ENCODE results near the gene ADRM1. TPM values are rescaled to one million over a fixed set of nuclear protein-coding genes. Genes with fewer than 3 reads are reported as not detected.

ADRM1 gene
- total and polyA plus RNA-seq, 10 of the 15 experiments (the other 5 are each of a cell fraction or from before 2014, with no cell fraction given): 3.4 to 213 (median 95.9) TPM

- TF ChIP-seq ZNF384 (IDR thresholded peaks at IDR 0.05; ENCODE audit: borderline replicate concordance, low read depth, low read length): no peak
- no peak for TF ChIP-seq NR2F1 (conservative IDR thresholded peaks at IDR 0.05)
- no peak for TF ChIP-seq CEBPB (IDR thresholded peaks at IDR 0.05; ENCODE audit: borderline replicate concordance in 1 of 2, low read depth in 2 of 2, low read length in 2 of 2)
- no peak for TF ChIP-seq MTA3 (IDR thresholded peaks at IDR 0.05; ENCODE audit: borderline replicate concordance, low read length)
- no peak for TF ChIP-seq NBN (IDR thresholded peaks at IDR 0.05)
- TF ChIP-seq IKZF1 (conservative IDR thresholded peaks at IDR 0.05): no peak
- TF ChIP-seq RCOR1 (conservative IDR thresholded peaks at IDR 0.05; ENCODE audit: low read depth, low read length): no peak
These were observed 30.6 kb upstream of the ADRM1 start (continued) for GRCh38 chr20:62272200-62272599.

GRCh38 chr20:62273416-62273815 is 29.4 kb upstream of the ADRM1 start:
- FAIRE-seq: no peak
- peaks cover 11 to 20% of the 10 kb centered on the region in 2 experiments for H3K36me3 ChIP-seq (ENCODE audit: control insufficient read depth in 2 of 2, insufficient read depth in 2 of 2, low read length in 1 of 2)
- ChIA-PET SMC1A (ENCODE audit: uncharacterized antibody, unreplicated experiment) (no interaction called here), RAD21 (ENCODE audit: unreplicated experiment) (no interaction called here), CTCF (no interaction called here), POLR2A (no interaction called here)
- intact Hi-C loops (cut with micrococcal nuclease; ENCODE audit: unreplicated experiment) (no loop called here), in situ Hi-C loops (cut with MboI) (no loop called here)
- no peak overlapping the region for H3K27ac ChIP-seq (ENCODE audit: control insufficient read depth, insufficient read depth)
- H3K4me3 ChIP-seq: no peak overlapping the region
- no peak overlapping the region for H2AFZ ChIP-seq (ENCODE audit: control insufficient read depth, low read depth, low read length)
- no peak overlapping the region for H3K4me2 ChIP-seq (ENCODE audit: control insufficient read depth, insufficient read depth)
- BruUV-seq (replicated peaks): TSS peak; percentile 62
- H4K20me1 ChIP-seq (ENCODE audit: control insufficient read depth, insufficient read depth): no peaks in the 10 kb centered on the region
- TF ChIP-seq SRF (IDR thresholded peaks at IDR 0.05; ENCODE audit: low read depth in 2 of 2, low read length in 2 of 2) (no peak), SREBF2 (IDR thresholded peaks at IDR 0.05; ENCODE audit: low read length) (no peak), JUNB (IDR thresholded peaks at IDR 0.05) (no peak), RFX5 (IDR thresholded peaks at IDR 0.05; ENCODE audit: low read depth, low read length) (no peak), WRNIP1 (IDR thresholded peaks at IDR 0.05; ENCODE audit: borderline replicate concordance, low read depth, low read length) (no peak), ZNF24 (IDR thresholded peaks at IDR 0.05) (no peak), NRF1 (conservative IDR thresholded peaks at IDR 0.05; ENCODE audit: low read depth, low read length) (no peak), SREBF1 (IDR thresholded peaks at IDR 0.05; ENCODE audit: low read length) (no peak), ELK1 (IDR thresholded peaks at IDR 0.05; ENCODE audit: low read depth, low read length) (no peak), ESRRA (IDR thresholded peaks at IDR 0.05; ENCODE audit: low read length) (no peak), LARP7 (IDR thresholded peaks at IDR 0.05) (no peak), RCOR1 (conservative IDR thresholded peaks at IDR 0.05; ENCODE audit: low read depth, low read length) (no peak), DPF2 (IDR thresholded peaks at IDR 0.05) (no peak)
- no peak for ATAC-seq
- no peaks in the 10 kb centered on the region for H3K9me3 ChIP-seq (replicated peaks; ENCODE audit: control insufficient read depth, insufficient read depth, low read length)
- WGBS (ENCODE audit: insufficient coverage, insufficient replicate concordance, low lambda C conversion rate, missing lambda C conversion rate): 97% methylated on average over 18 of the region's 18 CpGs
- H3K9ac ChIP-seq (ENCODE audit: control insufficient read depth, insufficient read depth, low read length): no peak overlapping the region
- no peaks in the 10 kb centered on the region for H3K27me3 ChIP-seq (replicated peaks in 1 of 2; ENCODE audit: control insufficient read depth in 2 of 2, insufficient read depth in 2 of 2, low read length in 1 of 2)
- no peaks in the 10 kb centered on the region for H3K79me2 ChIP-seq (ENCODE audit: control insufficient read depth, insufficient read depth, low read length)
- DNase-seq (ENCODE audit: low read depth, low spot score): no peak
- no peaks in the 10 kb centered on the region for H3K4me1 ChIP-seq (ENCODE audit: control insufficient read depth, insufficient read depth, low read length)
